ENCODE measurements around the gene SRPK2.
A peak's percentile ranks its signal among the peaks of the same experiment; 100 is the strongest.
"Not testable (repeated sequence)": the region's sequence is repeated elsewhere in the genome, so short reads cannot be mapped to it uniquely, and the experiment has no call there.

SRPK2 gene

DNA sequence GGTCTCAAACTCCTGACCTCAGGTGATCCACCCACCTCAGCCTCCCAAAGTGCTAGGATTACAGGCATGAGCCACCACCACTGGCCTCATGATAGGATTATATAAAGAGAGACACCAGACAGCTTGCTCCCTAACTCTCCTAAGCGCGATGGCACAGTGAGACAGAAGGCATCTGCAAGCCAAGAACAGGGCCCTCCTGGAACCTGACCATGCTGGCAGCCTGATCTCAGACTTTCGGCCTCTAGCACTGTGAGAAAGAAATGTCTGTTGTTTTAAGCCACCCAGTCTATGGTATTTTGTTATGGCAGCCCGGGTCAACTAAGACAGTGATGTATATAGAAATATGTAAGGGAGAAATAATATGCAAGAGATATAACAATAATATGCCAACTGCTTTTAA, 51.2 kb downstream of the SRPK2 start:
- peak; percentile 46 for DNase-seq

DNA sequence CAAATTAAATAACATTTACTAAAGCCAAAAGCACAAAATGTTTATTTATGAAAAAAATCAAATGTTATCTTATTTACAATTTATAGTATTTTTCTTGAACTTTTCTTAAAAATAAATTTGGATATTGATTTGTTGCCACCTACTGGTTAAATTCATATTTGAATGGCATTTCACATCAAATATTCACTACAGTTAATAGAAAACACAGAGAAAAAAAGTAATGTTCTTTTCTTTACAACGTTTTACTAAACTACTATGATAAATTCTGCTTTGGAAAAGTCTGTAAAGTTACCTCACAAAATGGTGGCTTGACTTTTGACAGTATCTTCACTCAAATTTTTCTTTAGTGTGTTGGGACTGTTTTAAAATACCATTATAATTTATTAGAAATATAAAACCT, 52.7 kb downstream of the SRPK2 start:
- DNase-seq: no peak

DNA sequence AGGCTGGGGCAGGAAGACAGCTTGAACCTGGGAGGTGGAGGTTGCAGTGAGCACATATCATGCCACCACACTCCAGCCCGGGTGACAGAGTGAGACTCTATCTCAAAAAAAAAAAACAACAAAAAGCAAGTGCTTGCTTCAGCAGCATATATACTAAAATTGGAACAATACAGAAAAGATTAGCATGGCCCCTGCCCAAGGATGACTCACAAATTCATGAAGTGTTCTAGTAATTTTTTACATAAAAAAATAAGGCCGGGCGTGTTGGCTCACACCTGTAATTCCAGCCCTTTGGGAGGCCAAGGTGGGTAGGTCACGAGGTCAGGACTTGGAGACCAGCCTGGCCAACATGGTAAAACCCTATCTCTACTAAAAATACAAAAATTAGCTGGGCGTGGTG, 56.1 kb downstream of the SRPK2 start:
- not testable (repeated sequence) for DNase-seq

DNA sequence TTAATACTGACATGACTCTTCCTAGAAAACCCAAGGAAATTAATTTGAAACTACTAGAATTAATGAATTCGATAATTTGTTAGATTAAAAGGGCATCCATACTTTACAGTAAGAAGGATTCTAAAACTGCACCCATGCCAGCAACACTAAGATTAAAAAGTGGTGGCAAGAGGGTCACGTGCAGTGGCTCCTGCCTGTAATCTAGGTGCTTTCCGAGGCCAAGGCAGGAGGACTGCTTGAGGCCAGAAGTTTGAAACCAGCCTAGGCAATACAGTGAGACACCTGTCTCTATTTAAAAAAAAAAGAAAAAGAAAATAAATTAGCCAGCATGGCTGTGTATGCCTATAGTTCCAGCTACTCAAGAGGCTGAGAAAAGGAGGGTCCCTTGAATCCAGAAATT, 58.2 kb downstream of the SRPK2 start:
- no peak for DNase-seq

DNA sequence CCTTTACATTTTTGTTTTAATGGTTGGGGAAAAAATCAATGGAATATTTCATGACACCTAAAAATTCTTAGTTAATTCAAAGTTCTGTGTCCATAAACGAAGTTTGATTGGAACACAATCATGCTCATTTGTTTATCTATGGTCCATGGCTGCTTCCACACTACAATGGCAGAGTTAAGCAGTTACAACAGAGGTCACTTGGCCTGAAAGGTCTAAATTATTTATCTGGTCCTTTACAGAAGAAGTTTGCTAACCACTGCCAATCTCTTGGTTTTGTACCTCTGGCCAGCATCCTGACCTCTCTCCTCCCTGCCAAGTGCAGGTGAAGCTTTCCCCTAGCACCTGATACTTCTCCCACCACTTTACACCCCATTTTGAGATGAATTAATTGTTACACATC, 61.5 kb downstream of the SRPK2 start:
- DNase-seq: no peak

DNA sequence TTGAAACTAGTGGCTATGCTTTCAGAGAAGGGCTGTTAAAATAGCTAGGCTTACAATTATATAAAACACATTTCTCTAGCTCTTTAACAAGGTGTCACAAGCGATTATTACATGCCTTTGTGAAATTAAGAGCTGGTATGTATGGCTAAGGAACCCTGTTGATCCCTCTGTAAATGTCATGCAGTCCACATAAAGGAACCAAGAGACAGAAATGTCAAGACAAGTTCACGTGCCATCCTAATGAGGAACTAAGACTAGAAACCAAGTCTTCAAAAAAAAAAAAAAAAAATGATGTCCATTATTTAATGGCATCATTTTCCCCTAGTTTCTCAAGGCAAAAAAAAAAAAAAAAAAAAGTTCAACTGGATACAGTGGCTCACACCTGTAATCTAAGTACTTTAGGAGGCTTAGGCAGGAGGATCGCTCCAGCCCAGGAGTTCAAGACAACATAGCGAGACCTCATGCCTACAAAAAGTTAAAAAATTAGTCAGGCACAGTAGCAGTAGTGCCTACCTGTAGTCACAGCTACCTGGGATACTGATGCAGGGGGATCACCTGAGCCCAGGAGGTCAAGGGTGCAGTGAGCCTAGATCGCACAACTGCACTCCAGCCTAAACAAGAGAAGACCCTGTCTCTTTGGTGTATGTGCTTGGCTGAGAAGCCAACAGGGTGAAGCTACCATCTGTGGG, 63.4 kb downstream of the SRPK2 start:
- no peak for DNase-seq

DNA sequence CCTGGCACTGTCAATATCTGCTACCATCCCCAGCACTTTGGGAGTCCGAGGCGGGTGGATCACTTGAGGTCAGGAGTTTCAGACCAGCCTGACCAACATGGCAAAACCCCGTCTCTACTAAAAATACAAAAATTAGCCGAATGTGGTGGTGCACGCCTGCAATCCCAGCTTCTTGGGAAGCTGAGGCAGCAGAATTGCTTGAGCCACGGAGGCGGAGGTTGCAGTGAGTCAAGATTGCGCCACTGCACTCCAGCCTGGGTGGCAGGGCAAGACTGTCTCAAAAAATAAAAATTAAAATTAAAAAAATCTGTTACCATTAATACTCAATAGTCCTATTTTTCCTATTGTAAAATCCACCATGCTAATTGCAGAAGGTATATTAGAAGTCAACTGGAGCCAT, 64.1 kb downstream of the SRPK2 start:
- not testable (repeated sequence) for DNase-seq

DNA sequence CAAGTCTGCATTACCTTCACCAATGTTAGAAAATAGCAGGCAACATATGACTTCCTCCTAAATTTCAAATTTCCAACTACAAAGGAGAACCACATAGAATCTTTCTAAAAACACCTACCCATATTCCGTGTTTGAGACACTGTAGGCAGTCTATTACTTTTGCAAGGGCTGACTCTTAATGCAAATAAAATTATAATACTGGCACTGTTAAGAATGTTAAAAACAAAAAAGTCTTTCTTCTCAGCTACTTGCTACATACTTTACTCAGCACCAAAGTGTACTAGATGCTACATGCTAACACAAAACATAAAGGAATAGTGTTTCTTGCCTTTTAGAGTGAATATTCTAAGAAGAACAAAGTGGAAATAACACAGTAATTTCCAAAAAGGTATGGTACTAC, 65.4 kb downstream of the SRPK2 start:
- no peak for DNase-seq

DNA sequence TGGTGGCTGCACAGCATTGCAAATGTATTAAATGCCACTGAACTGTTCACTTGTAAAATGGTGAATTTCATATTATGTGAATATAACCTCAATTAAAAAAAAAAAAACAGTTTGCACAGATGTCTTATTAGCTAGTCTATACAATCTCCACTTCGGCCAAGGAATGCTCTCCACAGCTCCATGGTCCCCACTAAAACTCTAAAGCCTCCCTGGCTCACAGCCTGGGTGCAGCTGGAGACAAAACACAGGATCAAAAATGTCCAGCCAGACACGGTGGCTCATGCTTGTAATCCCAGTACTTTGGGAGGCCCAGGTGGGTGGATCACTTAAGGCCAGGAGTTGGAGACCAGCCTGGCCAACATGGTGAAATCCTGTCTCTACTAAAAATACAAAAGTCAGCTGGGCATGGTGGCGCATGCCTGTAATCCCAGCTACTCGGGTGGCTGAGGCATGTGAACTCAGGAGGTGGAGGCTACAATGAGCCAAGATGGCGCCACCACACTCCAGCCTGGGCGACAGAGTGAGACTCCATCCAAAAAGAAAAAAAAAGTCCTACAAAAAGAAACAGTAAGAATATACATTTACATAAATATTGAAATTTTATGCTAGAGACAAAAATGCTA, 66.0 kb downstream of the SRPK2 start:
- no peak for DNase-seq

DNA sequence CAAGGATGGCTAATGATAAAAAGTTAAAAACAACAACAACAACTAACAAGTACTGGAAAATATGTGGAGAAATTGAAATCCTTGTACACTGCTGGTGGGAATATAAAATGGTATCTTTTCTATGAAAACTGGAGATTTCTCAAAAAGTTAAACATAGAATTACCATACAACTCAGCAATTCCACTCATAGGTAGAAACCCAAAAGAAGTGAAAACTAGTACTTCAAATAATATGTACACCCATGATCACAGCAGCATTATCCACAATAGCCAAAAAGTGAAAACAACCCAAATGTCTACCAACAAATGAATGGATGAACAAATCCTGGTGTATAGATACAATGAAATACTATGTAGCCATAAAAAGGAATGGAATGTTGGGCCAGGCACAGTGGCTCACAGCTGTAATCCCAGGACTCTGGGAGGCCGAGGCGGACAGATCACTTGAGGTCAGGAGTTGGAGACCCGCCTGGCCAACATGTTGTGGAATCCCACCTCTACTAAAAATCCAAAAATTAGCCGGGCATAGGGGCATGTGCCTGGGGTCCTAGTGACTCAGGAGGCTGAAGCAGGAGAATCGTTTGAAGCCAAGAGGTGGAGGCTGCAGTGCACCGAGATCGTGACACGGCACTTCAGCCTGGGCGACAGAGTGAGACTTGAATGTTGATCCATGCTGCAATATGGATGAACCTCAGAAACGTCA, 66.8 kb downstream of the SRPK2 start:
- DNase-seq: no peak

DNA sequence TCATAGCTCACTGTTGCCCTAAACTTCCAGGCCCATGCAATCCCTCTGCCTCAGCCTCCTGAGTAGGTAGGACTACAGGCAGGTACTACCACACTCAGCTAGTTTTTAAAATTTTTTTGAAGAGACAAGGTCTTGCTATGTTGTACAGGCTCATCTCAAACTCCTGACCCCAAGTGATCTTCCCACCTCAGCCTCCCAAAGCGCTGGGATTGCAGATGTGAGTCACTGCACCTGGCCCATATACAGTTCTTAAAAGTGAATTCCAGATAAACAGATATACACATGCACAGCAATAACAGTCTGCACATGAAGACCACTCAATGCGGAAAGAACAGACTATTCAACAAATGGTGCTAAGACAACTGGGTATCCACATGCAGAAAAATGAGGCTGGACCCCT, 67.8 kb downstream of the SRPK2 start:
- DNase-seq: no peak

DNA sequence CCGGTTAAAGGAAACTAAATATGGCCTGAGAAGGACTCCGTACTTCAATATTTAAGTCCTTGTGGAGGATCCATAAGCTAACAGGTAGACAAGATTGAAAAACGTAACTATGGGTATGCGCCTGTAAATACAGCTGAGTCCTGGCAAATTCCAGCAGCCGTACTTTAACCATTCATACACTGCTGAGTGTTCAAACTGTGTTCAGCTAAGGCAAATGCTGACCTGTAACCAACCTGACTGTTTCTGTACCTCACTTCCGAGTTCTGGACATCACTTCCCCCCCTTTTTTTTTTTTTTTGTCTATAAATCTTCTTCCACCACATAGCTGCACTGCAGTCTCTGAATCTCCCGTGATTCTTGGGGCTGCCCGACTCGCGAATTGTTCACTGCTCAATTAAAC, 69.1 kb downstream of the SRPK2 start:
- DNase-seq: no peak

DNA sequence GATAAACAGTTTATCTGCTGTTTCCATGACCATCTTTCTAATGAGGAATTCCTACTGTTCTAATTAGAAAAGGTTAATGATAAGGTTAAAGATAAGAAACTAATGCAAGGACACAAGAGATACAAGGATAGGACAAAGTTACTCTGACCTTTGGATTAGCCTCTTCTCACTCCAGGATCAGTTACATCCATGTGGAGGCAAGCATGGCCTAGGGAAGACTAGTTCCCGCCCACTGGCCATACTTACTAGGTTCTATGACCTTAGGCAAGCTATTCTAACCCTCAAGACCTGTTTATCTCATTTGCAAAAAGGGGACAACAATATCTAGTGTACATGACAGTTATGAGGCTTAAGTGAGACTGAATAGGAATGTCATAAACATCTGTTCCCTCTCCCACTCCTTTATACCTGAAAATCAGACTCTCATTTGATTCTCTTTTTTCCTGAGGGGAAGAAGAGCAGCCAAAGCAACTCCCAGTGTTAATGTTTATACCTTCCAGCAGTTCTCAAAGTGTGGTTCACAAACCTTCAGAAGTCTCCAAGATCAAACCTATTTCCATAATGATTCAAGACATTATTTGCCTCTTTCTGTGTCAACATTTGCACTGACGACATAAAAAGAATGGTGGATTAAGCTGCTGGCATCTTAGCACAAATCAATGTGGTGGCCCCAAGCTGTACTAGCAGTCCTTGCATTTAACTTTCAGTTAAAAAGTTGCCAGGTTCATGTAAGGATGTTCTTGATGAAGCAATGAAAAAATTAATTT, 72.0 kb downstream of the SRPK2 start:
- DNase-seq: no peak

DNA sequence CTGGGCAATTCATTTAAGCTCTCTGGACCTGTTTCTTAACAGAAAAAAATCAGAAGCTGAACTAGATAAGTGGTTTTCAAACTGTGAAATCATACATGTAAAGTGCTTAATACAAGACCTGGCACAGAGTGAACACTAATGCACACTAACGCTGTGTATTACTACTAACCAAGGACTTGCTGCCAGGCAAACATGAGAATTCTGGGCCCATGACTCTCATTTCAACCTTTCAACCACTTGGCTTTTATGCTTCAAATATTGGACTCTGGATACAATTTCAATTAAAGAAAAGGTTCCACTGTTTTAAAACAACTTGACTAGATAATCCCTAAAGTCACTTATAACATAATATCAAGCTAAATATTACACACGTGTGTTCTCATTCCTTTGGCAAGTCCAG, 73.4 kb downstream of the SRPK2 start:
- DNase-seq: no peak

DNA sequence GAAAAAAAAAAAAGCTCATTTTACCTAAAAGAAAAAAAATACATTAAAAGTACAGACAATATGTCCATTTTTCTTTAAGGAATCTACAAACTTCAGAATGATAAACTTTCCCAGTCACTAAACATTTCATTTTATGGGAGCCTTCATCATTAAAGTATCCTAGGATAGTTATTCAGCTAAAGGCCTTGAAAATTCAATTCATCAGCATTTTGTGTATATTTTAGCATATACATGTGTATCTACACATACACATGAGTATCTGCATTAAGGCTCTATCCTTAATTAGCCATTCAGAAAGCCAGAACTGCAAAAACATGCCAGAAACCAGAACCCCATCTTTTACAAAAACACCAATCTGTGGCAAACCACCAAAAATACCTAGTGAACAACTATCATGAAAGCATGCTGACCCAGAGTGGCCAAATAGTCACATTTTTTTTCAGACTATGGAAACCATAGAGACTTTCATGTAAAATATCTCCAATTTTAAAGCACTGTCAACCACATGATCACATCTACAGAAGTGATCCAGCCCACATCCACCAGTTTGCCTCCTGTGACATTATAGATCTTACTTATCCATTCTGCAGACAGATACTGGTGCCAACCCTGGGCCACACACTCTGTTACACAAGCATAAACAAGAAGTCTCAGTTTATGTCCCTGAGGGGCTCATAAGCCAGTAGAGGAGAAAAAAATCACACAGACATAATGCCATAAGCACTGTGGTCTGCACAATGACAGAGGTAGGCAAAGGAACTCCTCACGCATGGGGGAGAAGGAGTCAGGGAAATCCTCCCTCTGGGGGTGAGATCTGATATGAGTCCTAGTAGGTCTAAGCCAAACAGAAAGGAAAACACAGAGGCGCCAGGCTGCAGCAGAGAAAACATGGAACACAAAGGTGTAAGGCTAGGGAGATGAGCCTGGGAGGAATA, 79.2 kb downstream of the SRPK2 start:
- DNase-seq: no peak

DNA sequence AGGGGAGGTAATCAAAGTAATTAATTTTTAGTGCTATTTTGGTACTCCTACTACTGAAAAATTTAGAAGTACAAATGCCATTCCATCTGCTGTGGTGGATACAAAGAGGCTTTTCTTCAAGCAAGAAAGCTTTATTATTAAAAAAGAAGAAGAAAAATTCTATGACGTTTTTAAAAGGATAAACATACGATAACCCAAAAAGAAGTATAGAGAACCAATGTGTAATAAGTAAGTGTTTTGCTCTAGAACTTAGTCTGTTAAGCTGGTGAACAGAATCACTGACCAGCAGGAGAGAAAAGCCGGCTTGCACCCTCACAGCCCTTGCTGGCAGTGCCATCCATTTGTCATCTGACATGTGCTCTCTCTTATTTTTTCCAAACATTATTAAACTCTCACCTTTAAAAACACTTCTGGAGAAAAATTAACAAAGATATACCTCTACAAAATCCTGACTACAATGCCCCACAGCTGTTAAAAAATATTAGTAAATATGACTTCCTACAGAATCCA, 81.5 kb downstream of the SRPK2 start:
- no peak for DNase-seq

DNA sequence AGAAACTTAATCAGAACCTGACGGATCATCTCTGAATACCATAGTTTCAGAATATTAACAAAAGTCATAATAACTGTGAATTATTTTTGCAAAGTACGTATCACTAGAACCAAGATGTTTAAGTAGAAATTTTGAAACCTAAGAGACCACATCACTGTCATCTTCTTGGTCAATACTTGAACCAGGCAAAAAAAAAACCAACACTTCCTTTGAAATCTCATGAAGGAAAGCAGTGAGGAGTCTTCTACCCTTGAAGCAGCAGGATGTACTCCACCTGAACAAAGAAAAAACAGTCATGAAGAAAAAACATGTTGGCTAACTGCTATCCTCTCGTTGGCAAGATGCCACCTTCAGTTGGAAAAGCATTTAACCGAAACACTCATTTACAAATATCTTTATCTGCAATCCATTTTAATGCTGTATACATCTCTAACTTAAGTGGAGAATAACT, 82.4 kb downstream of the SRPK2 start:
- DNase-seq: peak; percentile 30

DNA sequence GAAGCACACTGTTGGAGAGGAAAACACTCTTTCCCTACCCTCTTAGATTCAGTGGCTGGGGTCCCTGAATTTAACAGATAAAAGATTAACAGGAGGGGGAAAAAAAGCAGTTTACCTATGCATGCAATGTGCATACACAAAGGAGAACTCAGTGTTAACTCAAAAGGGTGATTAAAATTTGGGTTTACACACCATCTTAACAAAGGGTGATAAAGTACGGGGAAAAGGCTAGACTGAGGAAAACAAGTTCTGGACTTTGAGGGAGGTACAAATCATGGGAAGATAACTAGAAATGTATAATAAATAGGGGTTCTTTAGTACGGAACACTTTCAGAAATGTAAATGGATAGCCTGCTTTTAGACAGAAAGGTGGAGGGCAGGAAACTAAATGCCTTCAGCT, 83.1 kb downstream of the SRPK2 start:
- no peak for DNase-seq

DNA sequence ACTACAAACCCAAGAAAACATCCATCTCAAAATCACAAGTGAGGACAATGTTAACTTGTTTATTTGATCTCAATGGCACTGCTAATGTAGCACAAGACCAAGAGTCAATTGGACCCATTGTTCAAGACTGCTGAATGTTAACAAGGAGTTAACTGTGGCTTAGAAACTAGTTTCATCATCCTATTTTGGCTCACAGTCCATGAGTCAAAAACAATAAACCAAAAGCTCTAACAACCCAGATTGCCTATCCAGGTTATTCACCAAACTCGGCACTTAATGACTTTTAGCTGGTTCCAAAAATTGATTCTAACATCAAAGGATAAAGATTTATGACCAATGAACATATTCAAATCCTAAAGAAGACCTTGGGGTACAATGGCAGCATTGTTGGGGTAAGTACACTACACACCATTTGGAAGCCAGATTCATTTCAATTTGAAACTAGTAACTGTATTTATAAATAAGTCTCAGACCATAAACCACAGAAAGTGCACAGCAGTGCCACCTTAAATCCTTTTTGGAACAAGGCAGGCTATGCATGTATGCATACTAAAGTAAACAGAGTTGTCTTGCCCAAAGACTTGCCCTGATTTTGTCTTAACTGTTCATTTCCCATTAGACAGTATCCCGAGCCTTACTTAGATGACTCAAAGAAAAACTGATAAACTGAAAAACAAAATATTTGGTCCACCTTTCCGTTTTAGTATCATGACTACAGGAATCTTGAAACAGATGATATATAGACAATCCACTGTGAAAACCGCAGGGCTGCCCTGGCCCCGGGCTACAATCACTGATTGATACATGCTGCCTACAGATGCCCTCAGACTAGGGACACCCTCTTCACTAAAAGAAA, 84.5 kb downstream of the SRPK2 start:
- no peak for DNase-seq

DNA sequence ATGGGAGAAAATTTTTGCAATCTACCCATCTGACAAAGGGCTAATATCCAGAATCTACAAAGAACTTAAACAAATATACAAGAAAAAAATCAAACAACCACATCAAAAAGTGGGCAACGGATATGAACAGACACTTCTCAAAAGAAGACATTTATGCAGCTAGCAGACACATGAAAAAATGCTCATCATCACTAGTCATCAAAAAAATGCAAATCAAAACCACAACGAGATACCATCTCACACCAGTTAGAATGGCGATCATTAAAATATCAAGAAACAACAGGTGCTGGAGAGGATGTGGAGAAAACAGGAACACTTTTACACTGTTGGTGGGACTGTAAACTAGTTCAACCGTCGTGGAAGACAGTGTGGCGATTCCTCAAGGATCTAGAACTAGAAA, 88.1 kb downstream of the SRPK2 start:
- not testable (repeated sequence) for DNase-seq

DNA sequence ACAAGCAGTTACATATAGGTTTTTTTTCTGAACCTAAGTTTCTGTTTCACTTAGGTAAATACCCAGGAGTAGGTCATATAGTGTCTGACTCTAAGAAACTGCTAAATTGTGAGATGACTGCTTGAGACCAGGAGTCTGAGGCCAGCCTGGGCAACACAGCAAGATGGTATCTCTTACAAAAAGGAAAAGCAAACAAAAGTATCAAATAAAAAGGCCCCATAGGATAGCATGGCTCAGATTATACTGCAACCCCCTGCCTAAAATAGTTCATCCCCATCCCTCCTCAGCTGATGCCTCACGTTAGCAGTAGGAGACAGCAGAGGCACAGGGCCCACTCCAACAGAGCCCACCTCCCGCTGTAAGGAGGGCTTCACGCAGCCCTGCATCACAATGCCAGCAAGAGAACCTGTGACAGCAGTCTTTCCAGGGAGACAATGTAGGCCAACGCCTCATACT, 90.3 kb downstream of the SRPK2 start:
- no peak for DNase-seq

All from NCI-H446 treated with DMSO at 0.1 percent for 48 hours (cell line).